Measurements from ENCODE around the gene CITED1. TPM values are rescaled to one million over a fixed set of nuclear protein-coding genes. Genes with fewer than 3 reads are reported as not detected.

The CITED1 gene
- polyA plus RNA-seq, 4 donors, result 3.4 to 16.4 (median 13.4) TPM

DNA sequence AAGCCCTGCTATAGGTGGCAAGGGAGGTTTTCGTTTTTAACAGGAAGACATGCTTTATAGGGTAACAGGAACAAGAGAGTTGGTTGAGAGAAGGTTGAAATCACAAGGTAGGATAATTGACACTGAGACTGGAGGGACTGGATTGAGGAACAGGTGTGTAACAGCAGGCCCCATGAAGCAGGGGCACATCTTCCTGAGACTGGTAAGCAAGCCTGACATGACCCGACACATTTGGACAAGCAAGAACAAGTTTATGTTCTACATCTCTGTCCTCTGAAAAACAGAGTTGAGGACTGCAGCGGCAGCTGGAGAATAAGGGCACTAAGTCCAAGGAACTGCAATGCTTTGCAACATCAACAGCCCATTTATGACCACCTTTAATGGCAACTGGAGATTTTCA is 33.9 kb downstream of the CITED1 start:
- no peak for DNase-seq (ENCODE audit: low read depth in 4 of 4, low spot score in 3 of 4)

DNA sequence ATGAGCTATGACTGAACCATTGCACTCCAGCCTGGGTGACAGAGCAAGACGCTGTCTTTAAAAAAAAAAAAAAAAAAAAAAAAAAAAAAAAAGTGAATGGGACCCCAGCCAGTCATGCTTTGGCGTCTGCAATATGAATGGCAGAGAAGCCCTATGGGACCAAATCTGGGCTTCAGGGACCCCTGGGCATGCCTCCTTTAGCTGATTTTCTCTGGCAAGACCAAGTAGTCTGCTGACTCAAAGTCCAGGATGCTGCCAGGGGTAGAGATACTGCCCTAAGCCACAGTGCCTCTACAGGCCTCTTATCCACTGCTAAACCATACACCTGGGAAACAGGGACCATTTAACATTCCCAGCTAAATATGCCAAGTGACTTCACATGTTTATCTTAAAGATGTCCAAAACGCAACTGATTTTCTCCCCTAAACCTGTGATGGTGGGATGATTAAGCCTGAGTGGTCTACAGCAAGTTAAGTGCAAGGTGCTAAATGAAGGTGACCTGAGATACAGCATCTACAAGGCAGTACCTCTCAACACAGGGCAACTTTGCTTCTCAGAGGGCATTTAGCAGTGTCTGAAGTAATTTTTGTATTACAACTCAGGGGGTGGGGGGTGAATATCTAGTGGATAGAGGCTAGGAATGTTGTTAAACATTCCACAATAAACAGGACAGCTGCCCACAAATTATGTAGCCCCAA is 34.5 kb downstream of the CITED1 start:
- DNase-seq (ENCODE audit: low read depth in 4 of 4, low spot score in 3 of 4), result no peak

DNA sequence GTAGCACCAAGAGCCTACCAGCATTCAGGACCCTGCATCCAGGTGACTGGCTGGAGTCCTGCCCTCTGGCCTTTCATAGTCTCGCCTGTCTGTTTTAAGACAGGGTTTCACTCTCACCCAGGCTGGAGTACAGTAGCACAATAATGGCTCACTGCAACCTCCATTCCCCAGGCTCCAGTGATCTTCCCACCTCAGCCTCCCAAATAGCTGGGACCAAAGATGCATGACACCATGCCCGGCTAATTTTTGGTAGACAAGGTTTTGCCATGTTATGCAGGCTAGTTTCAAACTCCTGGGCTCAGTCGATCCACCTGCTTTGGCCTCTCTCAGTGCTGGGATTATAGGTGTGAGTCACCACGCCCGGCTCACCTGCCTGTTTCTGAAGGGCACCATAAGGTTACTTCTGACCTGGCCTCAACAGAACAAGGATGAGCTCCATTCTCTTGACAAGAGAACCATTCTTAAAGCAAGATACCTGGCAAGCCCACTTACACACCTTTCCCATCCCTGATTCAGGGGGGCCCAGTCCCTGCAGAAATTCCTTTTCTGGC is 35.3 kb downstream of the CITED1 start:
- no peak for DNase-seq (ENCODE audit: low read depth in 4 of 4, low spot score in 3 of 4)

DNA sequence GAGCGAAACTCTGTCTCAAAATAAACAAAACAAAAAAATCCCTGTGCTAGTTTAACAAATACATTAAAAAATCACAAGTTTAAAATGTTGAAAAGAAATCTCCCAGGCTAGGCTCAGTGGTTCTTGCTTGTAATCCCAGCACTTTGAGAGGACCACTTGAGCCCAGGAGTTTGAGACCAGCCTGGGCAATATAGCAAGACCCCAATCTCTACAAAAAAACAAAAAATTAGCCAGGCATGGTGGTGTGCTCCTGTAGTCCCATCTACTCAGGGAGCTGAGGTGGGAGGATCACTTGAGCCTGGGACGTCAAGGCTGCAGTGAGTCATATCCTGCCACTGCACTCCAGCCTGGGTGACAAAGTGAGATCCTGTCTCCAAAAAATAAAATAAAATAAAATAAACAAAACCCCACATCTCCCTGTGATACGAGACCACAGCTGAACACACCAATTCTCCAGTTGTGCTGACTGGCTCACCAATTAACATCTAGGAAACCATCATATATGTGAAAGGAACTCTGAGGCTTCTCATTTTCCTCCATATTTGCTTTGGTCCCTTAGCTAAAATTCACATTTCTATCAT is 36.0 kb downstream of the CITED1 start:
- no peak for DNase-seq (ENCODE audit: low read depth in 4 of 4, low spot score in 3 of 4)

DNA sequence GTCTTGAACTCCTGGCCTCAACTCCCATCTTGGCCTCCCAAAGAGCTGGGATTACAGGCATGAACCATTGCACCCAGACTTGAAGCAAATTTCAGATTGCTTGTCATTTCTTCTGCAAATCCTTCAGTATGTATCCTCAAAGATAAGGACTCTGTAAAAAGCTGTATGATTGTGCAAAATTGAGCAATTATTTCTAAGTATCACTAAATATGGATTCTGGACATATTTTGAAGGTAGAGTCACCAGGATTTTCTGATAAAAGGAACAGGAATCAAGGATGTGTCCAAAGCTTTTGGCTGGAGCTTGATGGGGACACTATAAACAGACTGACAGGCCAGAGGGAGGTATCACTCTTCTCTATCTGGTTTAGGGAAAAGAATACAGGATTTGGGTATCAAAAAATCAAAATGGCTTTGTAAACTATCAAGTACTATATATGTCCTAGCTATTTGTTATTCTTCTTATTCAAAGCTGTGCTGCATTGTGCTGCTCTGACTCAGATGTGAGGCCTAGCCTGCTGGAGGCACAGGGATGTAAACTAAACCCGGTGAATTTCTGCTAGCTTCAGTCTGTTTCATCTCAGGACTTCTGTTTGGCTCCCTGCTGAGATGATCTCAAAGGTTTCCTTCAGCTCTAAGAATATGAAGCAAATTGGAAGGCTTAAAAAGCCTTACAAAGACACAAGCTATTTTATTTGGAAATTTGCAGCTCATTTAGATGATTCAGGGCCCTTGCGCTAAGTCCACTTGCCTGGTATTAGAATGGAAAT is 36.9 kb downstream of the CITED1 start:
- DNase-seq (ENCODE audit: low read depth in 4 of 4, low spot score in 3 of 4), result no peak

DNA sequence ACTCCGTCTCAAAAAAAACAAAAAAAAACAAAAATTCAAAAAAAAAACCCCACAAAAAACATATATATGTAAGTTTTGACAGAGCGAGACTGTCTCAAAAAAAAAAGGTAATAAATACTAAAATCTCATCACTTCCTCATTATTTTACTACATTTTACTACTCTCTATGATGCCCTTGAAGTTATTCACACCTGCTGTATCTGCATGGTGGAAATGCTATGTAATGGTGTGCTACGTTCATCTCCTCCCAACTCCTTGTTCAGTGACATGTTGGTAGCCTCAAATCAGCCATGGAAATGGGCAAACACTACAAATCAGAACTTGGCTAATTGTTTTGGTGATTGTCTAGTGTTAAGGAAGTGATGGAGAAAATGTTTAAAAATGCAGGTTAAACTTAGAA is 40.5 kb downstream of the CITED1 start:
- DNase-seq (ENCODE audit: low read depth in 4 of 4, low spot score in 3 of 4), result no peak

DNA sequence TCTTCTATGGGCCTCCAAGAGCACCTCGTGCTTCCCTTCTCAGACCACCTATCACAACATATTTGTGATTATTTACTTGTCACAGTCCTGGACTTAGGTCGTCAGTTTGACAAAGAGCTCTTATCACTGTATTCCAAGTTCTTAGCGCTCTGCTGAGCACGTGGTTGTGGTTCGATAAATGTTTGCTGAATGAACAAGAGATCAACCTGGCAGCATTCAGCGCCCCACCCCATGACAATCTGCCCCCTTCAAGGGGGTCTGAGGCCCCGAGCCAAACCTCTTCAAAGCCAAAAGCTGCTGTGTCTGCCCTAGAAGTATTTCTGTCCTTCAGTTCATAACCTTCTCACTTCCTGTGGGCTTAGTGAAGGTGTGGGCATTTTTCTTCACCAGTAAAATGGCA is 43.6 kb downstream of the CITED1 start:
- DNase-seq (ENCODE audit: low read depth in 4 of 4, low spot score in 3 of 4), result no peak

DNA sequence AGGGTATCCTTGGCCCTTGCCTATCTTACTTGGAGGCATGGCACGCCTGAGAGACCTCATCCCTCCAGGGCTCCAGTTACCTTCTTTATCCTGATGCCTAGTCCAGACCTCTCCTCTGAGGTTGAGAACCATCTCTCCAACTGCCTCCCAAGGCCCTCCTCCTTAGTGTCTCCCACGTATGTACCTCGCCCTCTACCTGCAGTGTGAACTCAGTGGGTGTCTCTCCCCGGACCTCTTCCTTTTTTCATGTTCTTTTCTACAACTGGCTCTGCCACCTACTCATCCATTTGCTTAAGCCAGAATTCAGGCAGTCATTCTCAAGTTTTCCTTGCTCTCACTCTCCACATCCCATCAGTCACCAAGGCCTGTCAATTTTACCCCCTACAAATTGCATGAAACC is 45.3 kb downstream of the CITED1 start:
- no peak for DNase-seq (ENCODE audit: low read depth in 4 of 4, low spot score in 3 of 4)

DNA sequence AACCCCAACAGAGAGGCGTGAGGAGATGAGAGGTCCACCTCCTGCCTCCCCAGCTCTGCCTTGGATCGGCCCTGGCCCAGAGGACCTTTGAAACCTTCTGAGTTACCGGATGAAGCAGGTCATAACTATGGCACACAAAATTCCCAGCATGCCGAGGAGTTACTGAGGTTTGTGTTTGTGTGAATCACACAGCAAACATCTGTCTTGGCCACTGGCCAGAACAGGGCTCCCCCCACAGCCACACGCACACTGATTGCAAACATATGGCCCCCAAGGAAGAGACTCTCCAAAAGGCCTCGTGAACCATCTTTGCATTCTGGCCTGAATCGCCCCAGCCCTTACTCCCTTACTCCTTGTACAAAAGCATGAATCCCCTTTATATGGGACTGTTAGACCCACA is 47.5 kb downstream of the CITED1 start:
- DNase-seq (ENCODE audit: low read depth in 4 of 4, low spot score in 3 of 4), result no peak

DNA sequence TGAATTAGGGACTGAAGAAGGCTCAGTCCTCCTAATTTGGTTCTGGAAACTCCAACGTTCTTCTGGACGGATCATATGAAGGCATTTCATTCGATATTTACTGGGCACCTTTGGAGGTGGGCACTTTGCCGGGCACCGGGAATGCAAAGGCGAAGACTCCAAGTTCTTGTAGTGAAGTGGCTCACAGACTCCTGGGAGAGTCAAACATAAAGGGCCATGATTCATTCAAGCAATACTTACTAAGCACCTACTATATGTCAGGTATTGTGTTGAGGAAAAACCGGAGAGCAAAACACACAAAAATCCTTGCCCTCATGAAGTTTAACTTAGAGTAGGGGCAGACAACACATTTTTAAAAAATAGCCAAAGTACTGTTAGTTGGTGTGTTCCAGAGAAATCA is 49.9 kb downstream of the CITED1 start:
- no peak for DNase-seq (ENCODE audit: low read depth in 4 of 4, low spot score in 3 of 4)

DNA sequence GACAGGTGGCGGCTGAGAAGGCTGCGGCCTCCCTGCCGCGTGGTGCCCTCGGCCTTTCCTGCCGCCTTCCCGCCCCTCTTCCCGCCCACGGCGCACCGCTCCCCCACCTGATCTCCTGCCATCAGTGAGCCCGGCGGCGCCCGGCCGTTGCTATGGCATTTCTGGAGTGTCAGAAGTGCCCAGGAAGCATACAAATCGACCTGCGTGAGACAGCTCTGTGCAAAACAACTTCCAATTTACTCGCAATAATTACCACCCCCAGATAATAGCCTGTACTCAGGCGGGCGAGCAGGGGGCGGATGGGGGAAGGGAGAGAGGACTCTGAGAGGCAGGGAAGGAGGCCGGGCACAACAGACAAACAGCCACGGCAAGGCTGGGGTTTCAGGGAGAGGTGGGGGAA is 50.3 kb downstream of the CITED1 start:
- DNase-seq (ENCODE audit: low read depth in 4 of 4, low spot score in 3 of 4), result no peak

DNA sequence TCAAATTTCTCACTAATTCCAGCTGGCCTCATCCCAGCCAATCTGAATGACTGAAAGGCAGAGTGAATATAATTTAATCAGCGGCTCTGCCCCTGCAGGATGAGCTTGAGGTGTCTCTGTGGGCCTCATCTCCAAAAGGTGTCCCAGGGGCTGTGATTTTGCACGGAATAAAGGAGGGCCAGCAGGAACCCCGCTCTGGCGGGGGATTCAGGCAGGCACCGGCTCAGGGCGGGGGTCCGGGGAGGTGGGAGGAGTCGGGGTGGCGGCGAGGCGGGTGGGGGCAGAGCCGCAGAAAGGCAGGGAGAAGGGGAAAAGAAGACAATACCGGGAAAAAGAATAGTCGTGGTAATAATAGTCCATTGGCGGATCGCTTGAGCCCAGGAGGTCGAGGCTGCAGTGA is 50.9 kb downstream of the CITED1 start:
- DNase-seq (ENCODE audit: low read depth in 4 of 4, low spot score in 3 of 4), result no peak

DNA sequence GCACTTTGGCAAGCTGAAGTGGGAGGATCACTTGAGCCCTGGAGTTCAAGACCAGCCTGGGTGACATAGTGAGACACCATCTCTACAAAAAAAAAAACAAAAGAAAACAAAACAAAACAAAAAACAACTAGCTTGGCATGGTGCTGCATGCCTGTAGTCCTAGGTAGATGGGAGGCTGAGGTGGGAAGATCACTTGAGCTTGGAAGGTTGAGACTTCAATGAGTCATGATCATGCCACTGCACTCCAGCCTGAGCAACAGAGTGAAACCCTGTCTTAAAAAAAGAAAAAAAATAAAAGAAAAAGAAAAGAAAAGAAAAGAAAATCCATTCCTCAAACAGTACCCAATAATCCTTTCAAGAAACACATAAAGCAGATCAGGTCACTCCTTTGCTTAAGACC is 52.0 kb downstream of the CITED1 start:
- DNase-seq (ENCODE audit: low read depth in 4 of 4, low spot score in 3 of 4), result no peak

Other genes starting within 250 kb of the CITED1 start
- gene RTL5, start 174.0 kb downstream of the CITED1 start, polyA plus RNA-seq (ENCODE audit: insufficient read length in 4 of 4), result 10 to 100 TPM; 22.2 to 26.6 (median 23.7) TPM
- gene PIN4, start 124.2 kb downstream of the CITED1 start, polyA plus RNA-seq (ENCODE audit: insufficient read length in 4 of 4), result 10 to 100 TPM; 38.2 to 51.9 (median 42.1) TPM
- gene ERCC6L, start 66.9 kb downstream of the CITED1 start, polyA plus RNA-seq (ENCODE audit: insufficient read length in 4 of 4), result 1 to 10 TPM; 3.9 to 5.2 (median 4.6) TPM
- gene RPS4X, start 28.7 kb downstream of the CITED1 start, polyA plus RNA-seq (ENCODE audit: insufficient read length in 4 of 4), result 1,000 to 10,000 TPM; 1,526 to 1,693 (median 1,573) TPM

All from right renal pelvis (tissue), 4 donors.